Esophagus muscularis mucosa (tissue), 4 donors: Measurements from ENCODE around the gene BCR. TPM values are rescaled to one million over a fixed set of nuclear protein-coding genes. Genes with fewer than 3 reads are reported as not detected.

Experiments used
- DNase-seq: peaks from one replicate; pipeline ENCODE4 v3.0.0-alpha.2; 2017; ENCODE audit errors: extremely low spot score
- H3K27ac ChIP-seq, 4 donors: fragments of 200-600 bp; sonication (generic); replicated peaks in 1 of 4; 1 replicate in 3 of 4; 2 replicates in 1 of 4; pipeline ENCODE4 v1.5.1; 2016 to 2019; ENCODE audit warnings: mild to moderate bottlenecking in 1 of 4
- H3K27me3 ChIP-seq, 4 donors: fragments of 200-600 bp; sonication (generic); one replicate each; pipeline versions ENCODE4 v1.5.1 to v1.6.0; 2016 to 2019
- H3K36me3 ChIP-seq, 4 donors: fragments of 200-600 bp; sonication (generic); one replicate each; pipeline ENCODE4 v1.5.1; 2016 to 2019
- H3K4me1 ChIP-seq, 4 donors: fragments of 200-600 bp; sonication (generic); one replicate each; pipeline ENCODE4 v1.5.1; 2016 to 2019
- H3K4me3 ChIP-seq, 4 donors: fragments of 200-600 bp; sonication (generic); 1 replicate in 2 of 4; 2 replicates in 2 of 4; pipeline ENCODE4 v1.5.1; 2016 to 2019; ENCODE audit warnings: mild to moderate bottlenecking in 4 of 4, moderate library complexity in 1 of 4
- H3K9me3 ChIP-seq, 4 donors: fragments of 200-600 bp; sonication (generic); 1 replicate in 3 of 4; 2 replicates in 1 of 4; pipeline ENCODE4 v1.5.1; 2016 to 2019
- CTCF ChIP-seq, 3 experiments: fragments of 200-600 bp in 2 of 3; fragments of 450-650 bp in 1 of 3; sonication (generic) in 2 of 3; IDR thresholded peaks; one replicate each; pipeline ENCODE4 v1.5.1; 2017 to 2019; ENCODE audit warnings: antibody characterized with exemption in 3 of 3, mild to moderate bottlenecking in 2 of 3, moderate library complexity in 1 of 3
- EP300 ChIP-seq: sonication (generic); formaldehyde crosslinking; IDR thresholded peaks from one replicate; pipeline ENCODE4 v1.6.1; 2017; ENCODE audit warnings: antibody characterized with exemption
- POLR2A ChIP-seq: fragments of 450-650 bp; IDR thresholded peaks from one replicate; pipeline ENCODE4 v1.6.1; 2017; ENCODE audit warnings: antibody characterized with exemption, moderate library complexity, mild to moderate bottlenecking, low read depth
- POLR2AphosphoS5 ChIP-seq, 2 donors: sonication (generic); formaldehyde crosslinking; IDR thresholded peaks; one replicate each; pipeline ENCODE4 v1.6.1; 2017; ENCODE audit warnings: antibody characterized with exemption in 2 of 2
- WGBS: methylation state at CpG from one replicate; pipeline ENCODE4 v1.1.5; 2018; 5-methylcytosine and 5-hydroxymethylcytosine counted together
- intact Hi-C: fragments of 100-400 bp; cut with DNase I; formaldehyde crosslinking; loops from one replicate; pipeline ENCODE4 v1.15.1; 2023
- total RNA-seq, 4 donors: library from RNA; depleted of rRNA; stranded (reverse); fragments of >200 nt; gene quantifications; one replicate each; pipeline versions ENCODE4 v1.1.0 to v1.2.1, GENCODE V29; 2016

The BCR gene
- total RNA-seq, 4 donors from 2014 or later: 35.7 to 58.5 (median 48.0) TPM

DNA sequence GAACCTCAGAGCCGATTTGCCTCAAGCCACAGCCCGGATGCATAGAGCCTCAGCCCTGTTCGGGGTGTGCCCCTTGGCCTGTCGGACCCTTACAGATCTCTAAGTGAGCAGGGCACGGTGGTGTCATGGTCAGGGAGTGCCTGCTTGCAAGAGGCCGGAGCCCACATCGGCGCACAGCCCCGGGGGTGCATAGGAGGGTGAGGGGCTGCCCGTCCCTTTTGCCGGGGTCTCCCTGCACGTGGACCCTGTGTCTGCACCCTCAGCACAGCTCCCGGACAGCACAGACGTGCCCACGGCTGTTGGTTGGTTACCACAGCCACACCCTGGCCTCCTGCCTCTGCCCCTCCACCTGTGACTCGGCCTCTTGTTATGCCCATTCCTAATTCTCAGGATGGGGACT lies 28.5 kb upstream of the BCR start:
- Histone ChIP-seq H3K36me3 (peaks cover 0 to 74% (median 27%) of the 10 kb centered on the region in 4 donors), H3K27ac (no peak overlapping the region), H3K4me3 (no peak overlapping the region), H3K4me1 (peaks cover 0 to 15% (median 14%) of the 10 kb centered on the region in 4 donors), H3K9me3 (no peaks in the 10 kb centered on the region), H3K27me3 (no peaks in the 10 kb centered on the region)
- intact Hi-C loops: no loop called here
- TF ChIP-seq EP300: no peak
- no peak for TF ChIP-seq POLR2AphosphoS5 (IDR thresholded peaks at IDR 0.05)
- TF ChIP-seq POLR2A: no peak
- no peak for TF ChIP-seq CTCF (IDR thresholded peaks at IDR 0.05)
- WGBS: 92% methylated on average over 8 of the region's 16 CpGs
- no peak for DNase-seq

GRCh38 chr22:23152238-23153114 lies 27.8 kb upstream of the BCR start:
- intact Hi-C loops: no loop called here
- Histone ChIP-seq H3K4me3 (no peak overlapping the region), H3K27ac (no peak overlapping the region), H3K27me3 (no peaks in the 10 kb centered on the region), H3K36me3 (peaks cover 0 to 74% (median 27%) of the 10 kb centered on the region in 4 donors), H3K9me3 (no peaks in the 10 kb centered on the region), H3K4me1 (peaks cover 0 to 9% (median 9%) of the 10 kb centered on the region in 4 donors)
- no peak for DNase-seq
- TF ChIP-seq EP300: no peak
- 88% methylated on average over 18 of the region's 19 CpGs for WGBS

DNA sequence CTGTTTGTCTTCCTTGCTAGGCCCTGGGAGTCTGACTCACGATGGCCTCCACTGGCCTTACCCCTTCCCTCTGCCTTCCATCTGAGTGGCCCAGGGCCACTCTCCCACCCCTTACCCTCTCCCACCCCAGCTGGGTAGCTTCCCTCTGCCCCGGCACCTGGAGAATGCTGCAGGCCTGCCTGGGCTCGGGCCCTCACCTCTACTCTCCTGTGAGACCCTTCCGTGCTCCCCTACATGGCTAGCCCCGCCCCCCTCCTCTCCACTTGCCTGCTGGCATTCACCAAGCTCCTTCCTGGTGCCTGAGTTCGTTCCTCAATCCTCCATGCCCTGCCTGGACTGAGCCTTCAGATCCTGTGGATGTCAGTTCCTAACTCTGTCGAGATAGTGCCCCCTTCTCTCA lies 26.3 kb upstream of the BCR start:
- Histone ChIP-seq H3K27ac (no peak overlapping the region), H3K36me3 (peaks cover 0 to 79% (median 27%) of the 10 kb centered on the region in 4 donors), H3K4me3 (no peak overlapping the region), H3K9me3 (no peaks in the 10 kb centered on the region), H3K4me1 (no peaks in the 10 kb centered on the region), H3K27me3 (no peaks in the 10 kb centered on the region)
- intact Hi-C loops: no loop called here
- no peak for DNase-seq
- WGBS: 91% methylated on average over 6 of the region's 7 CpGs
- TF ChIP-seq CTCF (IDR thresholded peaks at IDR 0.05): no peak

- Histone ChIP-seq H3K36me3 (peaks cover 0 to 79% (median 27%) of the 10 kb centered on the region in 4 donors), H3K27ac (no peak overlapping the region), H3K4me1 (no peaks in the 10 kb centered on the region), H3K4me3 (no peak overlapping the region), H3K27me3 (no peaks in the 10 kb centered on the region), H3K9me3 (no peaks in the 10 kb centered on the region)
- intact Hi-C loops: no loop called here
- no peak for DNase-seq
- TF ChIP-seq EP300: no peak
- TF ChIP-seq CTCF (IDR thresholded peaks at IDR 0.05): no peak
- TF ChIP-seq POLR2AphosphoS5 (IDR thresholded peaks at IDR 0.05): no peak
- TF ChIP-seq POLR2A: no peak
- 93% methylated on average over 5 of the region's 5 CpGs for WGBS
Measured at GRCh38 chr22:23154461-23154860, 25.8 kb upstream of the BCR start.

DNA sequence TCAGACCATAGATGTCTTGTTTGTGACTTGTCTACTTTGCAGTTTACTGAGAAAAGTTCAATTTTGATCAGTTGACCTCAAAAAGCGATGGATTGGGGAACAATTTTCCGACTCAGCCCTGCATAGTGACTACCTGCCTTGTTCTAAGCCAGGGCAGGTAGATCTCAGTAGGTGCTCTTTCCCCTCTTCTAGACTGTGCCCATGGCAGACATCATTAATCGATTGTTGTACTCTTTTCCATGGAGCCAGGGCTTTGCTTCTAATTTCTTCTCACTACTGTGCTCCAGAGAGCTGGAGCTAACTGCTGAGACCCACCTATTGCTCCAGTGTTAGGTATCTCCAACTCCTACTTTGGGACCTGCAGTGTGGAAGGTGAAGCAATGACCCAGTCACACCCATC lies 25.2 kb upstream of the BCR start:
- Histone ChIP-seq H3K36me3 (peaks cover 0 to 79% (median 25%) of the 10 kb centered on the region in 4 donors), H3K4me1 (no peaks in the 10 kb centered on the region), H3K27ac (no peak overlapping the region), H3K27me3 (no peaks in the 10 kb centered on the region), H3K4me3 (no peak overlapping the region), H3K9me3 (no peaks in the 10 kb centered on the region)
- 98% methylated on average over 3 of the region's 3 CpGs for WGBS
- no peak for TF ChIP-seq CTCF (IDR thresholded peaks at IDR 0.05)
- TF ChIP-seq POLR2AphosphoS5 (IDR thresholded peaks at IDR 0.05): no peak
- TF ChIP-seq POLR2A: no peak
- TF ChIP-seq EP300: no peak
- DNase-seq: no peak
- intact Hi-C loops: no loop called here
